Measurements from ENCODE around the gene LTN1. TPM values are rescaled to one million over a fixed set of nuclear protein-coding genes. Genes with fewer than 3 reads are reported as not detected.
A peak's percentile ranks its signal among the peaks of the same experiment; 100 is the strongest.
"Not testable (repeated sequence)": the region's sequence is repeated elsewhere in the genome, so short reads cannot be mapped to it uniquely, and the experiment has no call there.

Gene LTN1
- total and polyA plus RNA-seq, 5 experiments from 2014 or later, result 12.0 to 30.5 (median 14.1) TPM

DNA sequence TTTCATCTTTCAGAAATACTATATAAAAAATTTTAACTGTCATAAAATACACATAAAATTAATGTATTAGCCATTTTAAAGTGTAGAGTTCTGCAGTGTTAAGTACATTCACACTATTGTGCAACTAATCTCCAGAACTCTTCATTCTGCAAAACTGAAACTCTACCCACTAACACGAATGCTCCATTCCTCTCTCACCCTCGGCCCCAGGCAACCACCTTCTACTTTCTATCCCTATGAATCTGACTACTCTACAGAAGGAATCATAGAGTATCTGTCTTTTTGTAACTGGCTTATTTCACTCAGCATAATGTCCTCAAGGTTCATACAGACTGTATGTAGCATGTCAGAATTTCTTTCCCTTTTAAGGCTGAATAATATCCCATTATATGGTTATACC is 43.4 kb downstream of the LTN1 start:
- POLR2A ChIA-PET, result interaction anchor here (1.4 kb wide), 1 partner anchor 45 kb away, joined by 4 read pairs; no protein-coding TSS in a partner anchor
- H3K27ac Mint-ChIP-seq, result peak overlapping the region in 2 of 10 donors; percentile 0 to 61
- DNase-seq, result no peak
- H3K9me3 Mint-ChIP-seq, result no peaks in the 10 kb centered on the region
- no peaks in the 10 kb centered on the region for H3K27me3 Mint-ChIP-seq
- H3K36me3 Mint-ChIP-seq, result peaks cover 0 to 85% (median 12%) of the 10 kb centered on the region in 3 donors
- ATAC-seq, result no peak
- H3K4me3 Mint-ChIP-seq, result no peak overlapping the region
- peaks cover 0 to 1% (median under 1%) of the 10 kb centered on the region in 4 donors for H3K4me1 Mint-ChIP-seq

DNA sequence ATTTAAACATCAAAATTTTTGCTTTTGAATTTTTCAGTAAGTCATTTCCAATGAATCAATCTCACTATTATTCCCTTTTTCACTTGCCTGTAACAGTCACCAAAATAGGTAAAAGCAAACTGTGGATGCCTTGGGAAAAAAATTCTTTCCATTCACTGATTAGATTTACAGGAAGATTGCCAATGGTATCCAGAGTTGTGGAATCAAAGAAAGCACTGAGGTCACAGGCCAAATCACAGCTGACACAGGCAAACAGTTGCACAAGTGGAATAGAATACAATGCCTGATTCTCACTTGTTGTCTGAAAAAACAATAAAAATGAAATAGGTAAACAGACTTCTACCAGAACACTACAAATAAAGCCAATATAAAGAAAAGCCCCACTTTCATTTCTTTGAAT is 48.4 kb downstream of the LTN1 start:
- peaks cover 0 to 81% (median 6%) of the 10 kb centered on the region in 3 donors for H3K36me3 Mint-ChIP-seq
- no peak overlapping the region for H3K4me3 Mint-ChIP-seq

DNA sequence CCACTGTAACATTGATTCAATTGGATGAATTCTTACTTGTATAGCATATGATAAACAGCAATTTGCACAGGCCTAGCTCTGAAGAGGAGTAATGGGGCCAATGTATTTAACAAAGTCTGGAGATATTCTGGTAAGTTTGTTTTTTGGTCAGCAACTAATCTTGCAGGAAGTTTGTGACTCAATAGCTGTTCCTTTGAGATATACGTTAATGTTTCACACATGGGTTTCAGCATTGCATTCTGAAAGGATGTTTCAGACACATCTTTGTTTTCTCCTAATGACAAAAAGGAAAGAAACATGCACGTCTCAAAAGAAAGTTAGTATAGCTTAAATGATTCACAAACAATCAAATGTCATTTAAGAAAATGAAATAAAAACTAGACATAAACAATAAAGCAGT is 49.0 kb downstream of the LTN1 start:
- POLR2A ChIA-PET, result no interaction called here
- Mint-ChIP-seq H3K9me3 (no peaks in the 10 kb centered on the region), H3K36me3 (peaks cover 0 to 83% (median 6%) of the 10 kb centered on the region in 3 donors), H3K4me3 (no peak overlapping the region), H3K4me1 (peaks cover 0 to 2% (median 0%) of the 10 kb centered on the region in 4 donors), H3K27ac (peak overlapping the region in 1 of 10 donors; percentile 3), H3K27me3 (no peaks in the 10 kb centered on the region)
- ATAC-seq (no peak), DNase-seq (no peak)

More for the DNA sequence above, 48.4 kb downstream of the LTN1 start:
- ATAC-seq (no peak), DNase-seq (no peak)
- Mint-ChIP-seq H3K27ac (no peak overlapping the region), H3K9me3 (no peaks in the 10 kb centered on the region), H3K27me3 (no peaks in the 10 kb centered on the region), H3K4me1 (peaks cover 0 to 2% (median 0%) of the 10 kb centered on the region in 4 donors)
- POLR2A ChIA-PET, result no interaction called here

DNA sequence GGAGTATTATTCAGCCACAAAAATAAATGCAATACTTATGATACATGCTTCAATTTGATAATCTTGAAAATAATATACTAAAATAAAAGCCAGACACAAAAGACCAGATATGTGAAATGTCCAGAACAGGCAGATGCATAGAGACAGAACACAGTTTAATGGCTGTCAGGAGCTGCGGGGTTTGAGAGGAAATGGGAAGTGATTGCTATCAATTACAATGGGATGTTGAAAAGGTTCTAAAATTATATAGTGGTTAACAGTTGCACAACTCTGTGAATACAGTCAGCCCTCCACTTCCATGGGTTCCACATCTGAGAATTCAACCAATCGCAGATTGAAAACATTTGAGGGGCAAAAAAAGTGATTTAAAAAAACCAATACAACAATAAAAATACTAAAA is 54.0 kb downstream of the LTN1 start:
- no peaks in the 10 kb centered on the region for H3K9me3 Mint-ChIP-seq

DNA sequence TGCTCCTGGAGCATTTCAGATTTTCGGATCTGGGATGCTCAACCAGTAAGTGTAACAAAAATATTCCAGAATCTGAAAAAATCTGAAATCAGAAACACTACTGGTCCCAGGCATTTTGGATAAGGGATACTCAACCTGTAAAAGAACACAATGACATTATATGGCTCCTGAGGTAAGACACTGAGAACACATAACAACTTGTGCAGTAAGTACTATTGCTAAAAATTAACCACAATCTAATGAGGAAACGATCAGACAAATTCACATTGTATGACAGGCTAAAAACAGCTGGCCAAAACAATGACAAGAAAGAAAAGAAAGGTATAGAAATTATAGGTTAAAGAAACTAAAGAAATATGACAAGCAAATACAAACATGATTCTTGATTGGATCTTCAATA is 54.9 kb downstream of the LTN1 start:
- DNase-seq (no peak), ATAC-seq (no peak)
- H3K27me3 Mint-ChIP-seq, result no peaks in the 10 kb centered on the region
- H3K9me3 Mint-ChIP-seq, result no peaks in the 10 kb centered on the region
- peaks cover 0 to 4% (median 1%) of the 10 kb centered on the region in 4 donors for H3K4me1 Mint-ChIP-seq
- H3K27ac Mint-ChIP-seq, result peak overlapping the region in 2 of 10 donors; percentile 8 to 21
- H3K36me3 Mint-ChIP-seq, result peaks cover 5 to 89% (median 21%) of the 10 kb centered on the region in 3 donors
- POLR2A ChIA-PET, result interaction anchor here (1.9 kb wide), 1 partner anchor 192 kb away, joined by 6 read pairs; no protein-coding TSS in a partner anchor
- no peak overlapping the region for H3K4me3 Mint-ChIP-seq

More for the DNA sequence above, 54.0 kb downstream of the LTN1 start:
- no peak for DNase-seq
- Mint-ChIP-seq H3K27me3 (no peaks in the 10 kb centered on the region), H3K36me3 (peaks cover 5 to 83% (median 21%) of the 10 kb centered on the region in 3 donors), H3K4me1 (peaks cover 0 to 2% (median 0%) of the 10 kb centered on the region in 4 donors), H3K4me3 (no peak overlapping the region), H3K27ac (peak overlapping the region in 1 of 10 donors; percentile 24)
- no peak for ATAC-seq
- POLR2A ChIA-PET, result interaction anchor here (1.9 kb wide), 1 partner anchor 193 kb away, joined by 6 read pairs; no protein-coding TSS in a partner anchor

DNA sequence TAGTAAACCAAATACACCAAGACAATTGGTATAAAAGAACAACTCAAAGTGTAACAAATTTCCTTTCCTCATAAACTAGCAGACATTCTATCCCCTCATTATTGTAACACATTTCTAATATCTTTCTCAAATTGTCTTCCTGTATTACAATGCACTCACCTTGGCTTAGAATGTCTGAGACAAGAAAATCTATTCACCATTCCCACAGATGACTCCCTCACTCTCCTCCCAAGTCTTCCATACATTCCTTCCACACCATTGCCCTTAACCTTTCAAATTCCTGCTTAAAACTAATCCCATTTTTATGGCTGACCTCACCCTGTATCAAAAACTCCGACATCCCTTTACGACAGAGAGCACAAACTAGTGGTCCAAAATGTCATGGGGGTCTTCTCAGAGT is 56.0 kb downstream of the LTN1 start:
- DNase-seq (no peak), ATAC-seq (no peak)
- Mint-ChIP-seq H3K4me1 (peaks cover 0 to 4% (median 1%) of the 10 kb centered on the region in 4 donors), H3K36me3 (peaks cover 5 to 87% (median 21%) of the 10 kb centered on the region in 3 donors), H3K4me3 (no peak overlapping the region), H3K9me3 (no peaks in the 10 kb centered on the region), H3K27ac (peak overlapping the region in 2 of 10 donors; percentile 32 to 34), H3K27me3 (no peaks in the 10 kb centered on the region)
- POLR2A ChIA-PET, result interaction anchor here (0.6 kb wide), 1 partner anchor 100 kb away, joined by 3 read pairs; no protein-coding TSS in a partner anchor

DNA sequence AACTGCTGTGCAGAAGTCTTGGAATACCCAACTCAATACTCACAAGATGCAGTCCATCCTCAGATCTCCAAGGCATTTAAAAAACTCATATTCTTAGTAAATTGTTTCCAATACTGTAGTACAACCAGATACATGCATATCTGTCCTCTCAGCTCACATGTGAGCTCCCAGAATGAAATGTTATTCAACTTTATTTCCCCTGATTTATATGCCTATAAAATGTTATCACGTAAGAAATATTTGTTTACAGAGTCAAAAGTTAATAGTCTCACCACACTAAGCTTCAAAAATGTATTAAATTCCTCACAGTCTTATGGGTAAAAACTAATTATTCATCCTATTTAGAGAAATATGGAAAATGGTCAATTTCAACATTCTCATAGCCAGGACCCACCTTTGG is 56.6 kb downstream of the LTN1 start:
- no peak for ATAC-seq
- Mint-ChIP-seq H3K27me3 (no peaks in the 10 kb centered on the region), H3K9me3 (no peaks in the 10 kb centered on the region), H3K4me3 (no peak overlapping the region), H3K4me1 (peaks cover 0 to 4% (median 1%) of the 10 kb centered on the region in 4 donors), H3K27ac (no peak overlapping the region), H3K36me3 (peaks cover 5 to 88% (median 26%) of the 10 kb centered on the region in 3 donors)
- POLR2A ChIA-PET, result interaction anchor here (0.6 kb wide), 1 partner anchor 101 kb away, joined by 3 read pairs; no protein-coding TSS in a partner anchor
- DNase-seq, result no peak

DNA sequence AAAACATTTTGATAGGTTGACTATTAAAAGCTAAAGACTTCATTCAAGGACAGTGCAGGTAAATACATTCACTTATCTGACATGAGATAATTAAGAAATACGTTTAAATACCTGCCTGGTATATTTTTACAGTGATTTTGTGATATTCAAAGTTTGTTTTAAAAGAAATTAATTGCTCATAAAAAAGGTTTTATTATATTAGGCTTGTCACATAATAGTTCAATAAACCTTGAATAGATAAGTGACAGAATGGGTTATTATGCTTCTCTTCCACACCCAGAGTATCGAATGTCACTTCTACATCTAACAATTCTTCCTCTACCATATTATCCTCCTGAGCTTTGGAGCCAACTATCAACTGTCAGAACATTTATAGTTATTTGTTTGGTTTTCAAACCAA is 60.0 kb downstream of the LTN1 start:
- H3K27me3 Mint-ChIP-seq, result no peaks in the 10 kb centered on the region
- POLR2A ChIA-PET, result no interaction called here
- ATAC-seq (no peak), DNase-seq (no peak)
- H3K4me1 Mint-ChIP-seq, result peaks cover 0 to 4% (median 0%) of the 10 kb centered on the region in 4 donors
- peak overlapping the region in 3 of 10 donors; percentile 8 to 27 (median 18) for H3K27ac Mint-ChIP-seq
- H3K9me3 Mint-ChIP-seq, result no peaks in the 10 kb centered on the region
- H3K36me3 Mint-ChIP-seq, result peaks cover 5 to 85% (median 25%) of the 10 kb centered on the region in 3 donors
- H3K4me3 Mint-ChIP-seq, result no peak overlapping the region

DNA sequence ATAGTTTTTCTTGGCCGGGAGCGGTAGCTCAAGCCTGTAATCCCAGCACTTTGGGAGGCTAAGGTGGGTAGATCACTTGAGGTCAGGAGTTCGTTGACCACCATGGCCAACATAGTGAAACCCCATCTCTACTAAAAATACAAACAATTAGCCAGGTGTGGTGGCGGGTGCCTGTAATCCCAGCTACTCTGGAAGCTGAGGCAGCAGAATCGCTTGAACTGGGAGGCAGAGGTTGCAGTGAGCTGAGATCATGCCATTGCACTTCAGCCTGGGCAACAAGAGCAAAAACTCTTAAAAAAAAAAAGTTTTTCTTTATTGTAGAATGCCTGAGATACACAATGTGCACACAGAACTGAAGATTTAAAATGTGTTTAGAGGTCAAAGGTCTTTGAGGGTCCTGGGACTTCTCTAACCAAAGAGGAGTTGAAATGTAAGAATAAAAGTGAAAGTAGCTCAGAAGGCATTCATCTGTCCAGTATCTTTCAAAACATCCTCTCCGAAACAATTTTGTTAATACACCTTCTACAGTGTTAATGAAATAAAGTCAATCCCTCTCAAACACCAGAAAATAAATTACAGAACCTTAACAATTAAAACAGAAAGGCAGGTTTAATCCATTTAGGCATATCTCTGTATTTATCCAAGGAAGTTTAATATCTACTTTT is 60.8 kb downstream of the LTN1 start:
- Mint-ChIP-seq H3K27ac (peak overlapping the region in 2 of 10 donors; percentile 27 to 43), H3K36me3 (peaks cover 5 to 82% (median 27%) of the 10 kb centered on the region in 3 donors)
- DNase-seq, H3K9me3 Mint-ChIP-seq, H3K4me1 Mint-ChIP-seq, H3K27me3 Mint-ChIP-seq, H3K4me3 Mint-ChIP-seq, ATAC-seq, POLR2A ChIA-PET: not testable (repeated sequence)

DNA sequence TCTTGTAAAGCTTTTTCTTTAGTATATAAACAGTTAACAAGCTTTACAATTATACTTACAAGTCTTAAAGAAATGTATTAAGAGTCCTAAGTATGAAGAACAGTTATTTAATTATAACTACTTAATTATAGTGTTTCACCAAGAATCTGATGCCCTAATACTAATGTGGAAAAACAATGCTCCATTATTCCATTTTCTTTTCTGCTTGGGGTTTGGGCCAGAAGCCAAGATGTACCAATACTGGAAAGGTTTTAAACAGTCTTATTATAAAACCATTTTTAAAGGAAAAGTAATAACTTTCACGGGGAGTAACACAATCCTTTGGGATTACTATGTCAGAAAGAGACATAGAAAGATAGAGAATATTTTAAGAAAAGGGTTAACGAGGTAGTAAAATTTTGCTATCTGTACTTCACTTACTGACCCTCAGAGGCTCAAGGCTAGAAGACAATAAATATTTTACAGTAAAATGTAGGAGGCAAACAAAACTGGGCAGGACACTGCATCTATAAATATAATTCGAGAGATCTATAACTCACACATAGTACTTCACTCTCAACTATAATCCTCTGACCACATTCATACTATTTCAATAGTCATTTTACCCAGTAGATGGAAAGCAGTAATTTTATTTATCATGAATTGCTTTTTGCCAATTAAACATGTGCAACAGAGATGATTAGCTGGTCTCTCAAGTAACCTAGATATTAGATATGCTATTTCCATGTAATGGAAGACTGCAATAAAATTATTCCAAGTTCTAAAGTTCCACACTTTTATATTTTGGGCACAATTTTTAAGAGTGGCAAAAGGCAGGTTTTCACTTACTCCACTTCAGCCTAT is 63.9 kb downstream of the LTN1 start:
- Mint-ChIP-seq H3K4me3 (no peak overlapping the region), H3K36me3 (peaks cover 0 to 75% (median 33%) of the 10 kb centered on the region in 3 donors), H3K27me3 (no peaks in the 10 kb centered on the region), H3K27ac (peak overlapping the region in 1 of 10 donors; percentile 11), H3K4me1 (peaks cover 0 to 4% (median 0%) of the 10 kb centered on the region in 4 donors), H3K9me3 (no peaks in the 10 kb centered on the region)
- DNase-seq (no peak), ATAC-seq (no peak)
- POLR2A ChIA-PET, result no interaction called here

DNA sequence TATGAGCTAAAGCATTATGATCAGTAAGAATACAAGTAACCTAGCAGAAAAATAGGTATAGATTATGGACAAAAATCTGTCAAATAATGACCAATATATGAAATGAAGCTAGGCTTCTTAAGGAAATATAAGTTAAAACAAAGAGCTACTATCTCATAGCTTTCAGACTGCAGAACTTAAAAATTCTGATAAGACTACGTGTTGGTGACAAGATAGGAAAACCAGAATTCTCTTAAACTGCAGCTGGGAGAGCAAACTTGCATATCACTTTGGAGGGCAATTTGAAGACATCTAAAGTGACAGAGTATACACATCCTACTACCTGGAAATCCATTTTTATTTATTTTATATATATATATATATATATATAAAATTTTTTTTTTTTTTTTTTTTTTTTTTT is 65.5 kb downstream of the LTN1 start:
- H3K36me3 Mint-ChIP-seq, result peaks cover 0 to 74% (median 35%) of the 10 kb centered on the region in 3 donors
- POLR2A ChIA-PET, result no interaction called here
- ATAC-seq (no peak), DNase-seq (no peak)
- H3K9me3 Mint-ChIP-seq, result no peaks in the 10 kb centered on the region
- H3K27me3 Mint-ChIP-seq, result no peaks in the 10 kb centered on the region
- H3K4me3 Mint-ChIP-seq, result no peak overlapping the region
- H3K27ac Mint-ChIP-seq, result no peak overlapping the region
- no peaks in the 10 kb centered on the region for H3K4me1 Mint-ChIP-seq

DNA sequence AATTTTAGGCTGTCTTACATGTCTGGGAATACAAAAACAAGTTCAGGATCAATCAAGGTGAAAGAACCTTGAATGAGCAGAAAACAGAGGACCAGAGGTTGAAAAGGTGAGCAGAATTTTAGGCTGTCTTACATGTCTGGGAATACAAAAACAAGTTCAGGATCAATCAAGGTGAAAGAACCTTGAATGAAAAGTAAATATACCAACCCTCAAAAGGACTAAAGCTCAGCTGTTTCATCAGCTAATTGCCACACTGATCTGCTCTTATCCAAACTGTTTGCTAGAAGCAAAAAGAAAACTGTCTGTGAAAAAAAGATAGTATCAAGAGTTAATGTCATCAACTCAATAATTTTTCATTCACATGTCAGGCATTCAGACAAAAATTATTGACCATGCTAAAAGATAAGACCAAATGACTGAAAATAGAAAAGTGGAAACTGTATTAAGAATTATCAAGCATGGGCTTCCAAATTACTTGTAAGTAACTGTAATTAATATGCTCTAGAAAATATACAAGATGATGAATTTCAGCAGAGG is 69.2 kb downstream of the LTN1 start:
- Mint-ChIP-seq H3K4me3 (no peak overlapping the region), H3K27ac (peak overlapping the region in 3 of 10 donors; percentile 1 to 58 (median 32))
- POLR2A ChIA-PET, result no interaction called here

More for the DNA sequence above, 69.2 kb downstream of the LTN1 start:
- DNase-seq, result no peak
- Mint-ChIP-seq H3K36me3 (peaks cover 0 to 47% (median 32%) of the 10 kb centered on the region in 3 donors), H3K4me1 (no peaks in the 10 kb centered on the region), H3K27me3 (no peaks in the 10 kb centered on the region), H3K9me3 (no peaks in the 10 kb centered on the region)
- no peak for ATAC-seq

Data from naive thymus-derived CD8-positive, alpha-beta T cell (primary cell).